Measurements from ENCODE around the gene ERN1. TPM values are rescaled to one million over a fixed set of nuclear protein-coding genes. Genes with fewer than 3 reads are reported as not detected.

The ERN1 gene
- total and polyA plus RNA-seq, 2 of the 13 experiments (the other 11 are each of a cell fraction or from before 2014, with no cell fraction given) = 6.0 to 12.7 TPM

- TF ChIP-seq ZNF770 (CRISPR knock-in tag; IDR thresholded peaks at IDR 0.05) (no peak), FOXK2 (IDR thresholded peaks at IDR 0.05) (0 out of 2 replicates have a peak, but pooled peaks have one; percentile 41), HMGXB3 (CRISPR knock-in tag; IDR thresholded peaks at IDR 0.05; ENCODE audit: borderline replicate concordance) (peak; percentile 78; the same call in 1 of the 2 replicates), ZFP36 (IDR thresholded peaks at IDR 0.05; ENCODE audit: borderline replicate concordance, low read depth, low read length, partially characterized antibody) (no peak), NR2F2 (IDR thresholded peaks at IDR 0.05; ENCODE audit: borderline replicate concordance, low read depth) (peak; percentile 72; the same call in 1 of the 2 replicates), THAP11 (CRISPR knock-in tag; IDR thresholded peaks at IDR 0.05) (peak; percentile 72; the same call in 1 of the 2 replicates), ELF3 (CRISPR knock-in tag; IDR thresholded peaks at IDR 0.05) (peak; percentile 43; the same call in 1 of the 2 replicates), ZNF557 (CRISPR knock-in tag; IDR thresholded peaks at IDR 0.05) (no peak), RFX3 (CRISPR knock-in tag; IDR thresholded peaks at IDR 0.05) (no peak), IRF9 (CRISPR knock-in tag; IDR thresholded peaks at IDR 0.05; ENCODE audit: borderline replicate concordance) (peak; percentile 37; the same call in 1 of the 2 replicates), AGO1 (IDR thresholded peaks at IDR 0.05; ENCODE audit: low read depth, low read length, poor library complexity, severe bottlenecking) (no peak), ZNF773 (CRISPR knock-in tag; IDR thresholded peaks at IDR 0.05; ENCODE audit: borderline replicate concordance) (no peak), XBP1 (CRISPR knock-in tag; IDR thresholded peaks at IDR 0.05) (no peak), ZNF780A (CRISPR knock-in tag; IDR thresholded peaks at IDR 0.05) (no peak), ATF1 (CRISPR knock-in tag; IDR thresholded peaks at IDR 0.05) (no peak), ZFY (CRISPR knock-in tag; IDR thresholded peaks at IDR 0.05) (peak; percentile 47), TBP (CRISPR knock-in tag; IDR thresholded peaks at IDR 0.05) (no peak), HDAC2 (CRISPR knock-in tag; IDR thresholded peaks at IDR 0.05) (peak; percentile 98), CENPBD1 (CRISPR knock-in tag; IDR thresholded peaks at IDR 0.05; ENCODE audit: borderline replicate concordance, low read depth) (no peak), NBN (conservative IDR thresholded peaks at IDR 0.05) (no peak)
- TF ChIP-seq, protein P1, sequence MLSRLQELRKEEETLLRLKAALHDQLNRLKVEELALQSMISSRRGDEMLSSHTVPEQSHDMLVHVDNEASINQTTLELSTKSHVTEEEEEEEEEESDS (CRISPR knock-in tag; IDR thresholded peaks at IDR 0.05; ENCODE audit: borderline replicate concordance) = no peak
- TF ChIP-seq, protein P2, sequence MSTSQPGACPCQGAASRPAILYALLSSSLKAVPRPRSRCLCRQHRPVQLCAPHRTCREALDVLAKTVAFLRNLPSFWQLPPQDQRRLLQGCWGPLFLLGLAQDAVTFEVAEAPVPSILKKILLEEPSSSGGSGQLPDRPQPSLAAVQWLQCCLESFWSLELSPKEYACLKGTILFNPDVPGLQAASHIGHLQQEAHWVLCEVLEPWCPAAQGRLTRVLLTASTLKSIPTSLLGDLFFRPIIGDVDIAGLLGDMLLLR (CRISPR knock-in tag; IDR thresholded peaks at IDR 0.05) = no peak
Observed at GRCh38 chr17:64178011-64178825, 48.3 kb upstream of the ERN1 start (continued).

Measured in HepG2 (cell line).